ENCODE measurements around the gene MAPK9.

MAPK9 gene

GRCh38 chr5:180209137-180209581 lies 82.7 kb downstream of the MAPK9 start, which contains the start of gene RASGEF1C:
RASGEF1C (minus strand) TSS chr5:180209211; CDS start chr5:180138052, 71,159 bp downstream.
- H2AFZ ChIP-seq (ENCODE audit: low read depth, low read length), result peak within 1 kb of the TSS; percentile 49
- peak within 1 kb of the TSS; percentile 38 for H3K4me3 ChIP-seq (ENCODE audit: low read length)
- no peaks in the 10 kb centered on the region for H3K27me3 ChIP-seq (ENCODE audit: insufficient read depth, low read length)
- H3K36me3 ChIP-seq (ENCODE audit: insufficient read depth, low read length), result no peaks in the 10 kb centered on the region
- peaks cover 5% of the 10 kb centered on the region for H3K4me1 ChIP-seq (ENCODE audit: insufficient read depth, low read length)
- H3K9me3 ChIP-seq (ENCODE audit: low read length), result no peaks in the 10 kb centered on the region

- H3K4me3 ChIP-seq (ENCODE audit: low read length), result peak overlapping the region; percentile 38
- H3K27me3 ChIP-seq (ENCODE audit: insufficient read depth, low read length), result no peaks in the 10 kb centered on the region
- H3K36me3 ChIP-seq (ENCODE audit: insufficient read depth, low read length), result no peaks in the 10 kb centered on the region
- no peaks in the 10 kb centered on the region for H3K9me3 ChIP-seq (ENCODE audit: low read length)
- no peak overlapping the region for H2AFZ ChIP-seq (ENCODE audit: low read depth, low read length)
- H3K4me1 ChIP-seq (ENCODE audit: insufficient read depth, low read length), result peaks cover 5% of the 10 kb centered on the region
Measured at GRCh38 chr5:180208435-180209081, 83.3 kb downstream of the MAPK9 start.

GRCh38 chr5:180208038-180208434 lies 83.8 kb downstream of the MAPK9 start:
- peaks cover 5% of the 10 kb centered on the region for H3K4me1 ChIP-seq (ENCODE audit: insufficient read depth, low read length)
- H3K36me3 ChIP-seq (ENCODE audit: insufficient read depth, low read length), result no peaks in the 10 kb centered on the region
- no peaks in the 10 kb centered on the region for H3K9me3 ChIP-seq (ENCODE audit: low read length)
- H3K4me3 ChIP-seq (ENCODE audit: low read length), result peak overlapping the region; percentile 38
- H3K27me3 ChIP-seq (ENCODE audit: insufficient read depth, low read length), result no peaks in the 10 kb centered on the region
- H2AFZ ChIP-seq (ENCODE audit: low read depth, low read length), result no peak overlapping the region

GRCh38 chr5:180207593-180207992 lies 84.3 kb downstream of the MAPK9 start:
- H2AFZ ChIP-seq (ENCODE audit: low read depth, low read length), result no peak overlapping the region
- H3K36me3 ChIP-seq (ENCODE audit: insufficient read depth, low read length), result no peaks in the 10 kb centered on the region
- H3K9me3 ChIP-seq (ENCODE audit: low read length), result no peaks in the 10 kb centered on the region
- no peak overlapping the region for H3K4me3 ChIP-seq (ENCODE audit: low read length)
- no peaks in the 10 kb centered on the region for H3K27me3 ChIP-seq (ENCODE audit: insufficient read depth, low read length)
- H3K4me1 ChIP-seq (ENCODE audit: insufficient read depth, low read length), result peaks cover 5% of the 10 kb centered on the region

- Histone ChIP-seq H2AFZ (ENCODE audit: low read depth, low read length) (no peak overlapping the region), H3K27me3 (ENCODE audit: insufficient read depth, low read length) (no peaks in the 10 kb centered on the region), H3K36me3 (ENCODE audit: insufficient read depth, low read length) (no peaks in the 10 kb centered on the region), H3K4me3 (ENCODE audit: low read length) (no peak overlapping the region), H3K4me1 (ENCODE audit: insufficient read depth, low read length) (peaks cover 5% of the 10 kb centered on the region), H3K9me3 (ENCODE audit: low read length) (no peaks in the 10 kb centered on the region)
Measured at GRCh38 chr5:180206993-180207392, 84.9 kb downstream of the MAPK9 start.

- Histone ChIP-seq H3K27me3 (ENCODE audit: insufficient read depth, low read length) (no peaks in the 10 kb centered on the region), H3K9me3 (ENCODE audit: low read length) (no peaks in the 10 kb centered on the region), H3K4me3 (ENCODE audit: low read length) (no peak overlapping the region), H3K4me1 (ENCODE audit: insufficient read depth, low read length) (peaks cover 5% of the 10 kb centered on the region), H2AFZ (ENCODE audit: low read depth, low read length) (no peak overlapping the region), H3K36me3 (ENCODE audit: insufficient read depth, low read length) (no peaks in the 10 kb centered on the region)
Measured at GRCh38 chr5:180205916-180206315, 86.0 kb downstream of the MAPK9 start.

- Histone ChIP-seq H3K36me3 (ENCODE audit: insufficient read depth, low read length) (no peaks in the 10 kb centered on the region), H3K9me3 (ENCODE audit: low read length) (no peaks in the 10 kb centered on the region), H3K4me3 (ENCODE audit: low read length) (no peak overlapping the region), H2AFZ (ENCODE audit: low read depth, low read length) (no peak overlapping the region), H3K4me1 (ENCODE audit: insufficient read depth, low read length) (peaks cover 5% of the 10 kb centered on the region), H3K27me3 (ENCODE audit: insufficient read depth, low read length) (no peaks in the 10 kb centered on the region)
Measured at GRCh38 chr5:180204276-180204819, 87.5 kb downstream of the MAPK9 start.

- H2AFZ ChIP-seq (ENCODE audit: low read depth, low read length), result no peak overlapping the region
- H3K36me3 ChIP-seq (ENCODE audit: insufficient read depth, low read length), result no peaks in the 10 kb centered on the region
- H3K4me1 ChIP-seq (ENCODE audit: insufficient read depth, low read length), result peaks cover under 1% of the 10 kb centered on the region
- no peak overlapping the region for H3K4me3 ChIP-seq (ENCODE audit: low read length)
- H3K9me3 ChIP-seq (ENCODE audit: low read length), result no peaks in the 10 kb centered on the region
- H3K27me3 ChIP-seq (ENCODE audit: insufficient read depth, low read length), result no peaks in the 10 kb centered on the region
Measured at GRCh38 chr5:180202939-180203573, 88.8 kb downstream of the MAPK9 start.

- H3K9me3 ChIP-seq (ENCODE audit: low read length), result no peaks in the 10 kb centered on the region
- H3K36me3 ChIP-seq (ENCODE audit: insufficient read depth, low read length), result no peaks in the 10 kb centered on the region
- H3K27me3 ChIP-seq (ENCODE audit: insufficient read depth, low read length), result no peaks in the 10 kb centered on the region
- no peak overlapping the region for H2AFZ ChIP-seq (ENCODE audit: low read depth, low read length)
- no peaks in the 10 kb centered on the region for H3K4me1 ChIP-seq (ENCODE audit: insufficient read depth, low read length)
- no peak overlapping the region for H3K4me3 ChIP-seq (ENCODE audit: low read length)
Measured at GRCh38 chr5:180201051-180201987, 90.6 kb downstream of the MAPK9 start.

- H3K36me3 ChIP-seq (ENCODE audit: insufficient read depth, low read length), result no peaks in the 10 kb centered on the region
- no peak overlapping the region for H3K4me3 ChIP-seq (ENCODE audit: low read length)
- H2AFZ ChIP-seq (ENCODE audit: low read depth, low read length), result no peak overlapping the region
- no peaks in the 10 kb centered on the region for H3K4me1 ChIP-seq (ENCODE audit: insufficient read depth, low read length)
- no peaks in the 10 kb centered on the region for H3K27me3 ChIP-seq (ENCODE audit: insufficient read depth, low read length)
- H3K9me3 ChIP-seq (ENCODE audit: low read length), result no peaks in the 10 kb centered on the region
Measured at GRCh38 chr5:180199390-180199789, 92.5 kb downstream of the MAPK9 start.

- H2AFZ ChIP-seq (ENCODE audit: low read depth, low read length), result no peak overlapping the region
- H3K27me3 ChIP-seq (ENCODE audit: insufficient read depth, low read length), result no peaks in the 10 kb centered on the region
- H3K4me3 ChIP-seq (ENCODE audit: low read length), result no peak overlapping the region
- H3K9me3 ChIP-seq (ENCODE audit: low read length), result no peaks in the 10 kb centered on the region
- H3K36me3 ChIP-seq (ENCODE audit: insufficient read depth, low read length), result no peaks in the 10 kb centered on the region
- H3K4me1 ChIP-seq (ENCODE audit: insufficient read depth, low read length), result no peaks in the 10 kb centered on the region
Measured at GRCh38 chr5:180198208-180198607, 93.7 kb downstream of the MAPK9 start.

- Histone ChIP-seq H3K27me3 (ENCODE audit: insufficient read depth, low read length) (no peaks in the 10 kb centered on the region), H3K9me3 (ENCODE audit: low read length) (no peaks in the 10 kb centered on the region), H3K36me3 (ENCODE audit: insufficient read depth, low read length) (no peaks in the 10 kb centered on the region), H2AFZ (ENCODE audit: low read depth, low read length) (no peak overlapping the region), H3K4me3 (ENCODE audit: low read length) (no peak overlapping the region), H3K4me1 (ENCODE audit: insufficient read depth, low read length) (no peaks in the 10 kb centered on the region)
Measured at GRCh38 chr5:180197016-180197702, 94.7 kb downstream of the MAPK9 start.

All from neuron (in vitro differentiated cells).